Ureter (tissue), 1 donor: ENCODE results near the gene CYTL1. TPM values are rescaled to one million over a fixed set of nuclear protein-coding genes. Genes with fewer than 3 reads are reported as not detected.
"Not testable (repeated sequence)": the region's sequence is repeated elsewhere in the genome, so short reads cannot be mapped to it uniquely, and the experiment has no call there.

Source experiments
- DNase-seq: peaks from one replicate; pipeline ENCODE4 v3.0.0-alpha.2; 2020; ENCODE audit warnings: low spot score
- total RNA-seq: library from RNA; stranded (reverse); gene quantifications from one replicate; pipeline ENCODE4 v1.2.4, GENCODE V29; 2023
- donor health status: DM: yes; HTN: yes; CAD: no.

The CYTL1 gene
- total RNA-seq, 1 donor from 2014 or later = 3.0 TPM

DNA sequence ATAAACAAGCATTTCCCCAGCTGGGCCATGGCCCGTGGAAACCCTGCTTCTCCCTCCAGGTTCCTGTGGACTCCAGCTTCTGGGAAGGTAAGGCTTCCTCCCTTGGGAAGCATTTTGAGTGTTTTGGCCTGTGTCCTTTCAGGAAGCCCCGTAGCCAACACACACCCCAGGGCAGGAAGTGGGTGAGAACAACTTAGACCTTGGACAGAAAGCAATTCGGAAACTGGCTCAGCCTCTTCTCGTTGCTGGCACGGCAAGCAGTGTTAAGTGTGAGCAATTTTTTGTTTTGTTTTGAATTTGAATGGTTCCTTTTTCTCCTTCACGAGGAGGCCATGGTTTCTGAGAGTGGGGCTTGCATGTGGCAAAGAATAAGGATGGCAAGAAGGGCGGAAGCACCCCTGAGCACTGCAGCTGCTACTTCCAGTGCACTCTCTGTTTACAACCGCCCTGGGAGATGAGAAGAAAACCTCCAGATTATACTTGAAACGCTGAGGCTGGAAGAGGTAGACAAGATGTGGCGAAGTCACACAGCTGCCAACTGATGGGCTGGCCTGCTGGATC, 14.1 kb upstream of the CYTL1 start:
- DNase-seq = no peak

DNA sequence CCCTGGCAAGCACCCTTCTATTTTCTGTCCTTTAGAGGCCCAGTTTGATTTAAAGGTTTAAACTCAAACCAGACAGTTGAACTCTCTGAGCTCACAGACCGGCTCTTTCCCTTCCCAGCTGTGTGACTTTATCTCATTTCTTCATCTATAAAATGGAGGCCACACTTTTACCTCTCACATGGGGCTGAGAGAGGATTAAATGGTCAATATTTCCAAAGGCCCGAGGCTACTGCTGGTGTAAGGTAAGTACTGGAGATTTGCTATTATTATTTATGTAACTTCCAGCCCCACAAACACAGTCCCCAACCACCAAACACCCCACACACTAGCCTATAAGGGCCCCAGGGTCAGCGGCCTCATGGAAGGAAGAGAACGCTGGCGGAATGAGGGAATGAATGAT, 13.6 kb upstream of the CYTL1 start:
- no peak for DNase-seq

DNA sequence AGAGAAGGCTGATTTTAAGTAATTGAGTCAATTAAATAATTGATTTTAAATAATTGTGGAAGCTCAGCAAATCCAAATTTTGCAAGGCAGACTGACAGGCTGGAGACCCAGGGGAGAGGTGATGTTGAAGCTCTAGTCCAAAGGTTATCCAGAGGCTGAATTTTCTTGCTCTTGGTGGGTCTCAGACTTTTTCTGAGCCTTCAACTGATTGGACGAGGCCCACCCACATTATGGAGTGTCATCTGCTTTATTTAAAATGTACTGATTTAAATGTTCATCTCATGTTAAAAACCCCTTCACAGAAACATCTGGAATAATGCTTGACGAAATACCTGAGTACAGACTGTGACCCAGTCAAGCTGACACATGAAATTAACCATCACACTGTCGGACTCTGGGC, 11.7 kb upstream of the CYTL1 start:
- no peak for DNase-seq

DNA sequence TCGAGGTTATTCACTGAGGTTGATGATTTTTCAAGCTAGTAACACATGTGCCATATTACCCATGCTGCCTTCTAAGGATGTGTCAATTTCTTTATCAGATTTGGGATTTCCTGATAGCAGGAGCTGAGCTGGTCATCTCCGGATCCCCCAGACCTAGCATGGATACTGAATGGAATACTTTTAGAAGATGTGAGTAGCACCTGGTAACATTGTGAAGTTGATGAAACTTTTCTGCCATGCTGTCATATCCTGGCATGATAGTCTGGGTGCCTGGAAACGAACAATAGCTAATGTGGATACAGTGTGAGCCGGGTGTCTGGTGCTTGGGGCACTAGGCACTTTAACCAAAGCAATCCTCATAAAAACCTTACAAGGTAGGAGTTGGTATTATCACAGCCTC, 11.0 kb upstream of the CYTL1 start:
- no peak for DNase-seq

DNA sequence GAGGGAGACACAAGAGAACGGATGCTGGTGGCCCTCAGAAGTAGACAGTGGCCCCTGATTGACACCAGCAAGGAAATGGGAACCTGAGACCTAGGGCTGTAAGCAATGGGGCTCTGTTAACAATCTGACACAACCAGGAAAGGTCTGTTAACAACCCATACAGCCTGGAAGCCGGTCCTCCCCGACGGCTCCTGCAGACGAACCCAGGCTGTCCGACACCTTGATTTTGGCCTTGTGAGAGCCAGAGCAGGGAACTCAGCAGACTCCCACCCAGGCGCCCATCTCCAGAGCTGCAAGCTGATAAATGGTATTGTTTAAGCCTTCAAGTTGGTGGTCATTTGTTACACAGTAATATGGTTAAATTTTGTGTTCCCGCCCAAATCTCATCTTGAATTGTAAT, 10.2 kb upstream of the CYTL1 start:
- no peak for DNase-seq

DNA sequence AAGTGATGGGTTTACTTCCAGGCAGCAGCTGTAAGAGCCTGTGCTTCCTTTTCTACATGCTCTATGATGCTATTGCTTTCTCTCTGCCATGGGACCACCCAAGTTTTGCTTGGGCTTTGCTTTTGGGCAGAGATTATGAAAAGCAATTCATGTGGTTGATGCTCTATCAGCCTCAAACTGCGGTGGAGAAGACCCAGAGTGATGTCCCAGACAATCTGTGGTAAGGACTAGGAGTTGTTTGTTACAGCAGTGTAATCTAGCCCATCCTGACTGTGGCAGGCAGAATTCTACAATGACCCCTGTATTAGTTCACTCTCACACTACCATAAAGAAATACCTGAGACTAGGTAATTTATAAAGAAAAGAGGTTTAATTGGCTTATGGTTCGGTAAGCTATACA, 9.2 kb upstream of the CYTL1 start:
- no peak for DNase-seq

DNA sequence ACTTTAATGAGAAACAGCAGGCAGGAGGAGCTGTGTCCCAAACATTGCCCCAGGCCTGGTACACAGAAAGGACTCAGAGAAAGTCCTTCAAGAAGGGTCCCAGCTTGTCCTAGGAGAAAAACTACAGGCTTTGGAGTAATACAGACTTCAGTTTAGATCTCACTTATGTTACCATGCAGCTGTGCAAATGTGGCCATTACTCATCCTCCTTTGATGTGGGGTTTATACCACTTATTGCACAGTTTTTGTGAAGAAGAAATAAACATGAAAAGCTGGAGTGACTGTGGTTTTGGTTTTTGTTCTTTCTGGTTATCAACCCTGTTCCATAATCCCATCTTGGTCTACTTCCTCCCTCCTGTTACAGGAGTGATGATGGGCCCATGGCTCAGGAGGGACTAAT, 8.1 kb upstream of the CYTL1 start:
- no peak for DNase-seq

DNA sequence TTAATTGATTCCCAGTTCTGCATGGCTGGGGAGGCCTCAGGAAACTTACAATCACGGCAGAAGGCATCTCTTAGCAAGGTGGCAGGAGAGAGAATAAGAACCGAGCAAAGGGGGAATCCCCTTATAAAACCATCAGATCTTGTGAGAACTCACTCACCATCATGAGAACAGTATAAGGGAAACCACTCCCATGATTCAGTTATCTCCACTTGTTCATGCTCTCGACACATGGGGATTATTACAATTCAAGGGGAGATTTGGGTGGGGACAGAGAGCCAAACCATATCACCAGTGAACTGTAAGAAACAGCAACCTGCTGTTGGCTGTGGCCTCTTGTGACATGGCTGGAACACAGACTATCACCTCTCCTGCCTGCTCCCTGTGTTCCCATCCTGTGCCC, 7.1 kb upstream of the CYTL1 start:
- DNase-seq = no peak

DNA sequence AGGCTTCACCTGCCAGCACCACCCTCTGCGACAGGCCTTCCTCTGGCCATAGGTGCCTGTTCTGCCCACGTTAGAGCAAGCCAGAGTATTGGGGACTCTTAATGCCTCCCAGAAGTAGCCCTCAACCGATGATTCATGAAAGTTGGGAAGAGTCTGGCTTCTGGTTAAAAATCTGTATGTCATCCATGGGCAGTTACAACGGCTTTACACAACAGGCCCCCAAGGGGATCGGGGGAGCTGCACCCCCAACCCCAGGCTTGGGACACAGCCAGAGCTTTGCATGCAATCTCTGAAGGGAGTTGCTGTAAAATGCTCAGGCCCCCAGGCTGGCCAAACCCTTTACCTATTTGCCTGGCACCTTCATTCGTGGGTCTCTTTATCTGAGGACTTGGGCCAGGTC, 5.4 kb upstream of the CYTL1 start:
- DNase-seq = no peak

DNA sequence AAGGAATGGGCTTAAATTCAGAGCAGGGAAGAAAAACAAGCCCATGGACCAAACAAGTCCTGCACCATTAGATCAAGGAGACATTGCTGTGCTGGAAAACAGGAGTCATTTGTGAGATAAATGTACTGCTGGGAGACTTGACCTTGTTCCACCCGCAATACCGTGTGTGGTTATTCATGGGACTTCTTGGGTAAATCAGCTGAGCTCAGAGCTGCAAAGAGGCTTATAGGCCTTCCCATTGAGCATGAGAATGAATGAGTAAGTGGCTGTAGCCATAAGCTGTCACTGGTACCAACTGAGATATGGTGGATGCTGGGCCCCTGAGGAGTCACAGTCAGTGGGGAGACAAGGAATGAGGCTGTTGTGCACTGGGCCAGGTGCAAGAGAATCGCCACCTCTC, 2.3 kb upstream of the CYTL1 start:
- no peak for DNase-seq

DNA sequence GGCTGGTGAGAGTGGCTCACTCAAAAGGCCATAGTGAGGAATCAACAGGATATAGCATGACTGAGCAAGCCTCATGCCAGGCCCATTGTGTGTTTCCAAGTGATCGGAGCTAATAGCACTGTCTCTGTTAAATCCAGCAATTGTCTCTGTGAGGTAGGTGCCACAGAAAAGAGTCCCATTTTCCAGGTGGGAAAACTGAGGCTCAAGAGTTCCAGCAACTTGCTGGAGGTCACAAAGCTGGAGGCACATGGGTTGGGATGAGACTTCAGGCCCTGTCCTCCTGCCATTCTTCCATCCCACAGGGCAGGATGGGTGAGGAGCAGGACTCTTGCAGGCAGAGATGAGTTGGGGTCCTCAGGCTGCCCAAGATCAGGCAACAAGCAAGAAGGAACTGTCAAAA, 1.1 kb upstream of the CYTL1 start:
- DNase-seq = no peak

DNA sequence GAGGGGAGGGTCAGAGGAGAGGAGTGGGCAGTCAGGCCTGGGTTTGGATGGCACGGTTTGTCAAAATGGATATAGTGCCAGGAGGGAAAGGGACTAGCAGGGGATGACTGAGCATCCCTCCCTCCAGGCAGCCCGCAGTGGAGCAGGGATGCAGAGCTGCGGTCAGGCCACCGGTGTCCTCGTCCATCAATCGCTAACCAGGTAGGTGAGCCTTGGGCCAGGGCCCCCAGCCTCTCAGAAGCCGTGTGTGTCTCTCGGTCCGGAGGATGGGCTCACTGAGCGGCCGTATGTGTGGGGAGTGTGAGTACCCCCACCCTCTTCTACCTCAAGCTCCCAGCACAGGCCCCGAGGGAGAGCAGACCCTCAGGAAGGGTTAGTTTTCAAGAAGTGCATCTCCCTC, 538 bp upstream of the CYTL1 start:
- no peak for DNase-seq

DNA sequence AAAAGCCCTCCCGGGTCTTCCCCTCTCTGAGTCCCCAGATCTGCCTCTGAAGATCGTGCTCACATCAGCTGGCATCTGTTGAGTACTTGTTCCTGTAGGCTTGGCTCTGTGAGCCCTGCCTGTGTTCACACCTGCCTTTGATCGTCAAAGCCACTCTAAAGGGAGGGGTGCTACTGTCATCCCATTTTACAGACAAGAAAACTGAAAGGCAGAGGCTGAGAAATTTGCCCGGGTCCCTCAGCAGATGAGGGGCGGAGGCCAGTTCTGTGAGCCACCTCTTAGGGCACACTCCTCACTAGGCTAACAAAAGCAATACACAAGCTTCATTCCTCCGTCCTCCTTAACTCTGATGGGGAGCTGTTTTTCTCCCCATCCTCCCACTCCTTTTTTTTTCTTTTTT, 655 bp downstream of the CYTL1 start:
- DNase-seq = no peak

DNA sequence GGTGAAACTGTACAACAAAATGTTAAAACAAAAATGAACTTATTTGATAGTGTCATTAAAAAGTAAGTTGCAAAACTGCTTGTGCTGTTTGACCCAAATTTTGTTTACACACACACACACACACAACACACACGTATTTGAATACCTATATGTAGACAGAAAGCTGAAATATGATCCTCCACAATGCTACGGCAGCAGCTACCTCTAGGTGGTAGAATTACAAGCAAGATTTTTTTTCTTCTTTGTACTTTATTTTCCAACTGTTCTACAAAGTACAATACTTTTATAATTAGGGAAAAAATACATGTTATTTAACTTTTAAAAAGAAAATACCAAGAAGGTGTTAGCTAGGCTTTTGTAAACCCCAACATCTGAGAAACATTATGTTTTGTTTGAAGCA, 1.2 kb downstream of the CYTL1 start:
- DNase-seq = no peak

DNA sequence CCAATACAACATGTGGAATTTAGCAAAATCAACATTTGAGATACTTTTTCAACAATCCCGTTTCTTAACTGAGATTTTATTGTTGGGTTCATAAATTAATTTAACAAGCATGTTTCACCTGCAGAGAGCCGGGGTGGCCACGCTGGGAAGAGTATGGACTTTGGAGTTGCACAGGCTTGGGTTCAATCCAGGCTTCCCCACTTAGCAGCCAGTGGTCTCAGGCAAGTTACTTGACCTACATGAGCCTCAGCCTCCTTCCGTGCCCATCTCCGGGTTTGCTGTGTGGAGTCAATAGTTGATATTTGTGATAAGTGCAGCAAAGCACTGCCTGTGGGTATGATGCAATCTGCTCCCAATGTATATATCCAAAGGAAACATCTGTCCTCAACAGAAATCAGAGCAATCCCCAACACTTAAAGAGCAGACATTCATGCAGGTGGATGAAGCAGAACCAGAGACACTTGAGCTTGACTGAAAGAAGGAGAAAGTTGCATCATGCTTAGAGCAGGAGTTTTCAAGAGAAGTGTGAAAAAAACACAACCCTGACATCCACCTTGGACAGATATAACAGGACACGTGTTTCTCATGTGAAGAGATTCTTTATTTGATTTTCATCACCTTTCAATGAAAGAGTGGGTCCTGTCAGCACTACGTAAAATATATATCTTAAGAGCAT, 5.1 kb downstream of the CYTL1 start:
- DNase-seq = no peak

DNA sequence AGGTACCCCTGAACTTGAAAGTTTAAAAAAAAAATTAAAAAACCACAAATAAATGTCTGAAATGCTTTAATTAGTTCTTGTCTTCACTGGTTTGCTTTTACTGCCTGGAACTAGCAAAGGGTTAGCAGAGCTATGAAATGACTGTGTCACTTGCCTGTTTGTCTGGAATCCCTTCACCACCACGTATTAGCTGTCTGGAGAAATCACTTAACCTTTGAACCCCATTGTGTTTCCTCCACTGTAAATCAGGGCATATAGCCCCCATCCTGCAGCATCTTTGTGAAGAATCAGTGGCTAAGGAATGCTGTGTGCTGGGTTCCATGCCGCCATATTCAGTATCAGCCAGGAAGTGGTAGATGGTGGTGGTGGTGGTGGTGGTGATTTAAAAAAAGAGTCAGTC, 6.3 kb downstream of the CYTL1 start:
- DNase-seq = no peak

DNA sequence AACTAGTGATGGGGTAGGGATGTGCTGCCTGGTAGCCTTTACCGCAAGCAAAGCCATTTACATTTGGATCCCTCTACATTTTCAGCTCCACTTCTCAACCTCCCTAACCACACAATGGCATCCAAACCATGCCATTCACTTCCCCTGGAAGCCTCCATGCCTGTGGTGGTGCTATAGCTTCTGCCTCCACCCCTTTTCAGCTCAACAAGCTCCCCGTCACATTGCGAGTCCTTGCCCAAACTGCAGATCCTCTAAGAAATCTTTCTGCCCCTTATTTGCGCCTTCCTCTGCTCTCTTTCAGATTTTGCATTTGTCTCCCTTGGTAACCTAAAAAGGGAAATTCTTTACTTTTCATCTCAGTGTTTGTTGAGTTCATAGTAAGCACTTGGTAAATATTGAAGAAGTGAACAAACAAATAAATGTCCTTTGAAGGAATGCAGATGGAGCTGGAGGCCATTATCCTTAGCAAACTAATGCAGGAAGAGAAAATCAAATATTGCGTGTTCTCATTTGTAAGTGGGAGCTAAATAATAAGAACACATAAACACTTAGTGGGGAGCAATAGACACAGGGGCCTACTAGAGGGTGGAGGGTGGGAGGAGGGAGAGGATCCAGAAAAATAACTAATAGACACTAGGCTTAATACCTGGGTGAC, 6.9 kb downstream of the CYTL1 start:
- DNase-seq = no peak

DNA sequence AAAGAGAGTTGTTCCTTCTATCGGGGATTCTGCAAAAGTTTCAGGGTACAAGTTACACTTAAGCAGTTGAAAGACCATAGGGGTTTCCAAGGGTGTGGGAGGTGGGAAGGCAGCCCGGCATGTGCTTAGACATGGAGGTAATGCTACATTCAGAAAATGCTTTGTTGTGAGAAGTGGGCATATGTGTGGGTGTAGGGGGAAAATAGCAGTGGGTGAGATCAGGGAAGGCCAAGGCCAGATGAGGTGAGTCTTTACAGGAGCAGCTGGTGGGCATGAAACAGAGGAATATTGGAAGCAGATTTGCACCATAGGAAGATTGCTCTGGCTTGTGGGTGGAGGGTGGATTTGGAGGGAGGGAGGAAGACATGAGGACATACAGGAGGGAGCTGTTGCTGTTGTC, 8.3 kb downstream of the CYTL1 start:
- DNase-seq = no peak

DNA sequence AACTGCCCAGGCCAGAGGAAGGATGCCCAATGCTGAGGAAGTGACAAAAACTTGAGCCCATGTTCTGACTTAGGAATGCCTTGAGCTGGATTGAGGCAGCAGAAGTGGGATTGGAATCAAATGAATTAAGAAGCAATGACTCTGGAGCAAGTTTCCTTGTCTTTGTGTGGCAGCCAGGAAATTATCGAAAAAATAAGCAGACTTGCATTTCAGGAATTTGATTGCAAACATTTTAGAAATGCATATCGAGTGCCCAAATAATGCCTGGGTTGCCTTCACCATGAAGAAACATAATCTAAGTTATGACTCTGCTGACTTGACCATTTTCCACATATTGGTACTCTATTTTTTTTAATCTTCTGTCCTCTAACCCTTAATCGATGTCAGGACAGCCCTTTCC, 9.5 kb downstream of the CYTL1 start:
- no peak for DNase-seq

DNA sequence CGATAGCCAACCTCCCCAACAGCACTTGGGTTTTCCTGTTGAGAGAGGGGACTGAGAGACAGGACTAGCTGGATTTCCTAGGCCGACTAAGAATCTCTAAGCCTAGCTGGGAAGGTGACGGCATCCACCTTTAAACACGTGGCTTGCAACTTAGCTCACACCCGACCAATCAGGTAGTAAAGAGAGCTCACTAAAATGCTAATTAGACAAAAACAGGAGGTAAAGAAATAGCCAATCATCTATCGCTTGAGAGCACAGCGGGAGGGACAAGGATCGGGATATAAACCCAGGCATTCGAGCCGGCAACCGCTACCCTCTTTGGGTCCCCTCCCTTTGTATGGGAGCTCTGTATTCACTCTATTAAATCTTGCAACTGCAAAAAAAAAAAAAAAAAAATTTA, 12.3 kb downstream of the CYTL1 start:
- DNase-seq = not testable (repeated sequence)

DNA sequence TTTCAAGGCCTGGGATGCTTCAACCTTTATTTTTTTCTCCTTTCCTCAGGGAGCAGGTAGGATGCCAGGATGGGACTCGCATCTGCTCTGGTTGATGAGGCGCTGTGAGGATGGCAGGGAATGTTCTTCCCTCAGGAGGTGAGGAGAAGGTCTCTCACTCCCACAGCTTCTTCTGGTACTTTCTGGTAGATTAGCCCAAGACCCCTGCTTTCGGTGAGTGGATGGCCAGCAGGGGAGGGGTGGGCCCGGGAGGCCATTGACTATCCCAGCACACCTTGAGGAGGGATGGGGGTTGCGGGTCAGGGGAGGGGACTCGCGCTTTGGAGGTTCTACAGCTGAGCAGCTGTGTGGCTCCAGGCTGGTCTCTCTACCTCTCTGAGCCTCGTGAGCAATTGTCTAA, 14.8 kb downstream of the CYTL1 start:
- no peak for DNase-seq

DNA sequence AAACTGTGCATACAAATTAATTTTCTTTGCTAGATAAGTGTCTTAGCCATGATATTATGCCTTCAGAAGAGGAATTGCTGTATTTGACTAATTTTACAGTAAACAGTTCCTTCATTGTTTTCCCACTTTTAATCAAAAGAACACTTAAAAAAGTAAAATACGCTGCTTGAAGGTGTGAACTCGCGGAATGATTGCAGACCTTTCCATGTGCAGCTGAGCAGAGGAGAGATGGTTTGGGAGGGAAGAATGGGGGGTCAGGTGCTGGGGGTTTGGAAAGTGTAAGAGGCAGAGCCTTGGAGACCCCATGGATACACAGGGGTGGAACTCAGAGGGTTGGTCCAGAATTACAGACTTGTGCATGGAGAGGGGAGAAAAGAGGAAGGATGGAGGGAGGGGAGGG, 15.3 kb downstream of the CYTL1 start:
- no peak for DNase-seq

DNA sequence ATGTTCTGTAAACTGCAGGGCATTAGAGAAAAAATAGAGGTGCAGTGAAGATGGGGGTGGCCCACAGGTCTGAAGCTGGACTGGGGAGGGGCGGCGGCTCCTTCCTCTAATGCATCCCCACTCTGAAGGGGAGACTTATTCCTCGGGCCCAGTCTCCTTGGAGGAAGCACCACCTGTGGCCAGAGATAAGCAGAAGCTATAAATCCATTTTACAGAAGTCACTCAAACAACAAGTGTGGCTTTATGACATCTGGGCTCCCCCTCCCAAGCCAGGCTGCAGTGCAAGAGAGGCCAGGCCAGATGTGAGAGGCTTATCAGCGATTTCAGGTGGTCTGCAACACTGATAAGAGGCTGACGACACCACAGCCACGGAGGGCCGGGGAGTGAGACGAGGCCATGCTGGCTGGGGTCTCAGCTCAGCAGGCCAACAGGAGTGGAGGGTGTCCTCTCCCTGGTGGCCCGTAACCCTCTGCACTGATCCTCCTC, 15.8 kb downstream of the CYTL1 start:
- DNase-seq = no peak

DNA sequence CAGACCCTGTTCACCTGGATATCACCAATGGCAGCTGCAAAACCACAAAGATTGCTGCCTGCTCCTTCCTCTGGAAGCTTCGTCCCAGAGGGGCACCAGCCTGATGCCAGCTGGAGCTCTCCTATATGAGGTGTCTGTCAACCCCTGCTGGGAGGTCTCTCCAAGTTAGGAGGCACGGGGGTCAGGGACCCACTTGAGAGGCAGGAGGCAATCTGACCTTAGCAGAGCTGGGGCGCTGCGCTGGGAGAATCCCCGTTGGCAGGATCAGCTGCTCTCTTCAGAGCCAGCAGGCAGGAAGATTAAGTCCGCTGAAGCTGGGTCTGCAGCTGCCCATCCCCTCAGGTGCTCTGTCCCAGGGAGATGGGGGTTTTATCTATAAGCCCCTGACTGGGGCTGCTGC, 17.6 kb downstream of the CYTL1 start:
- DNase-seq = not testable (repeated sequence)
